Esophagus squamous epithelium (tissue), 4 donors: ENCODE measurements around the gene ZNF232.

ENCODE experiments used
- CTCF ChIP-seq, 6 experiments: fragments of 450-650 bp in 4 of 6; fragments of 200-600 bp in 2 of 6; sonication (generic) in 2 of 6; IDR thresholded peaks; one replicate each; pipeline ENCODE4 v1.5.1; 2016 to 2019; ENCODE audit warnings: antibody characterized with exemption in 6 of 6, mild to moderate bottlenecking in 4 of 6, moderate library complexity in 4 of 6
- POLR2A ChIP-seq, 4 donors: fragments of 450-650 bp; IDR thresholded peaks; one replicate each; pipeline ENCODE4 v1.6.1; 2017; ENCODE audit warnings: antibody characterized with exemption in 4 of 4, mild to moderate bottlenecking in 4 of 4, moderate library complexity in 3 of 4

- TF ChIP-seq CTCF (IDR thresholded peaks at IDR 0.05) (no peak), POLR2A (IDR thresholded peaks at IDR 0.05) (no peak)
These were observed 4.3 kb upstream of the ZNF232 start, which contains the start of gene USP6 for GRCh38 chr17:5115673-5116651.
